HEK293T (cell line): ENCODE measurements around the gene TMA7B.

Source experiments
- CTCF ChIA-PET: fragments of 350-600 bp; formaldehyde crosslinking; extraction: SDS; loops from one replicate; lab custom pipeline; 2021; ENCODE audit warnings: antibody characterized with exemption, inconsistent platforms; lab: Yijun Ruan, JAX
- POLR2A ChIA-PET: fragments of 350-600 bp; formaldehyde crosslinking; extraction: SDS; loops from one replicate; lab custom pipeline; 2020; ENCODE audit warnings: antibody characterized with exemption, inconsistent platforms; lab: Yijun Ruan, JAX
- DNase-seq: peaks from one replicate; pipeline ENCODE4 v3.0.0; 2012; ENCODE audit warnings: mixed read lengths; ENCODE audit errors: extremely low spot score
- ARNT ChIP-seq: fragments of 450-650 bp; IDR thresholded peaks from 2 replicates; pipeline ENCODE4 v1.6.1; 2017; ENCODE audit warnings: mild to moderate bottlenecking
- BHLHE40 ChIP-seq: fragments of 450-650 bp; IDR thresholded peaks from 2 replicates; pipeline ENCODE4 v1.6.1; 2016; ENCODE audit warnings: mild to moderate bottlenecking, moderate library complexity, borderline replicate concordance
- CTBP1 ChIP-seq: fragments of 450-650 bp; IDR thresholded peaks from 2 replicates; pipeline ENCODE4 v1.6.1; 2016; ENCODE audit warnings: borderline replicate concordance
- ELF4 ChIP-seq: fragments of 450-650 bp; IDR thresholded peaks from 2 replicates; pipeline ENCODE4 v1.6.1; 2017; ENCODE audit warnings: antibody characterized with exemption
- FOXA1 ChIP-seq: fragments of 450-650 bp; IDR thresholded peaks from 2 replicates; pipeline ENCODE4 v1.6.1; 2016; ENCODE audit warnings: mild to moderate bottlenecking
- FOXK2 ChIP-seq: fragments of 450-650 bp; IDR thresholded peaks from 2 replicates; pipeline ENCODE4 v1.6.1; 2016; ENCODE audit warnings: mild to moderate bottlenecking
- FOXM1 ChIP-seq: fragments of 450-650 bp; IDR thresholded peaks from 2 replicates; pipeline ENCODE4 v1.6.1; 2017; ENCODE audit warnings: mild to moderate bottlenecking, borderline replicate concordance
- HDGF ChIP-seq: fragments of 450-650 bp; IDR thresholded peaks from 2 replicates; pipeline ENCODE4 v1.6.1; 2017; ENCODE audit warnings: antibody characterized with exemption, borderline replicate concordance
- L3MBTL2 ChIP-seq: fragments of 450-650 bp; conservative IDR thresholded peaks from 2 replicates; pipeline ENCODE4 v1.6.1; 2016; ENCODE audit warnings: mild to moderate bottlenecking
- LEF1 ChIP-seq: fragments of 450-650 bp; IDR thresholded peaks from 2 replicates; pipeline ENCODE4 v1.6.1; 2017; ENCODE audit warnings: mild to moderate bottlenecking, borderline replicate concordance
- NFRKB ChIP-seq: fragments of 450-650 bp; IDR thresholded peaks from 2 replicates; pipeline ENCODE4 v1.6.1; 2016; ENCODE audit warnings: mild to moderate bottlenecking, moderate library complexity
- PKNOX1 ChIP-seq: fragments of 450-650 bp; IDR thresholded peaks from 2 replicates; pipeline ENCODE4 v1.6.1; 2016
- SP1 ChIP-seq: fragments of 450-650 bp; IDR thresholded peaks from 2 replicates; pipeline ENCODE4 v1.6.1; 2017
- SUZ12 ChIP-seq: fragments of 450-650 bp; IDR thresholded peaks from 2 replicates; pipeline ENCODE4 v1.6.1; 2016; ENCODE audit warnings: mild to moderate bottlenecking
- TARDBP ChIP-seq: fragments of 450-650 bp; IDR thresholded peaks from 2 replicates; pipeline ENCODE4 v1.6.1; 2016
- ZNF384 ChIP-seq: fragments of 450-650 bp; IDR thresholded peaks from 2 replicates; pipeline ENCODE4 v1.6.1; 2016

TMA7B gene

GRCh38 chr22:39923696-39924095, 36.5 kb upstream of the TMA7B start:
- no peak for TF ChIP-seq FOXA1
- TF ChIP-seq FOXK2: no peak
- no peak for TF ChIP-seq ZNF384
- TF ChIP-seq ARNT: no peak
- TF ChIP-seq BHLHE40: no peak
- no peak for TF ChIP-seq FOXM1
- no peak for TF ChIP-seq CTBP1
- no peak for DNase-seq
- ChIA-PET POLR2A (no interaction called here), CTCF (no interaction called here)

DNA sequence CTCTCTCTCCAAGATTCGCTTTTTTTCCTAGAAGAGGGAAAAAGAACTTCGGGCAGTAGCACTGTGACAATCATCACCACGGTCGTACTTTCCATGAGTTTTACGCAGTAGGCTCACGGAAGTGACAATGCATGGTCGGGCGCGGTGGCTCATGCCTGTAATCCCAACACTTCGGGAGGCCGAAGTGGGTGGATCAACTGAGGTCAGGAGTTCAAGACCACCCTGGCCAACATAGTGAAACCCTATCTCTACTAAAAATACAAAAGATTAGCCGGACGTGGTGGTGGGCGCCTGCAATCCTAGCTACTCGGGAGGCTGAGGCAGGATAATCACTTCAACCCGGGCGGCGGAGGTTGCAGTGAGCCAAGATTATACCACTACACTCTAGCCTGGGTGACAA, 35.9 kb upstream of the TMA7B start:
- POLR2A ChIA-PET: no interaction called here
- CTCF ChIA-PET: no interaction called here
- TF ChIP-seq L3MBTL2 (no peak), PKNOX1 (no peak)
- DNase-seq: no peak

- ChIA-PET CTCF (no interaction called here), POLR2A (no interaction called here)
- DNase-seq: no peak
- TF ChIP-seq ELF4: no peak
- no peak for TF ChIP-seq PKNOX1
- no peak for TF ChIP-seq LEF1
- TF ChIP-seq FOXK2: no peak
- TF ChIP-seq SUZ12: no peak
- no peak for TF ChIP-seq L3MBTL2
These were observed 34.9 kb upstream of the TMA7B start for GRCh38 chr22:39925273-39925672.

GRCh38 chr22:39925909-39926679, 34.1 kb upstream of the TMA7B start:
- POLR2A ChIA-PET: no interaction called here
- CTCF ChIA-PET: no interaction called here
- no peak for DNase-seq
- no peak for TF ChIP-seq L3MBTL2
- TF ChIP-seq PKNOX1: no peak
- TF ChIP-seq CTBP1: no peak
- TF ChIP-seq NFRKB: no peak
- TF ChIP-seq ZNF384: no peak
- no peak for TF ChIP-seq FOXK2
- no peak for TF ChIP-seq SUZ12
- TF ChIP-seq ARNT: no peak

DNA sequence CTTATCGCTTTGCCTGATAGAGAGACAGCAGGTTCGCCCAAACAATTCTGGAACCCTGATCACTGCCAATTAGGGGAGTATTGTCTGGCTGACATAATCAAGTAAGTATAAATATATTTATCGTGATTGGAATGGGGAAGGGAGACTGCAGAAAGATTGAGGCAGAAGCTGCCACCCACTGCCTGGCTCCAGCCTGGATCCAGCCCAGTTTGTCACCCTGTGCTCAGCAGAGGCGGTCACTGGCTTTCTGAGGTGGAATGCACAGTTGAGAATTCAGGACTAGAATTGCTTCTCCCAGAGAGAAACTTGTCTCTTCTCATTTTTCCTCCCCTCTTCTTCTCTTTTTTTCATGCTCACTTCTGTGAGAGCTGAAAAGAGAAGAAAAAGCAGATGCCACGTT, 33.4 kb upstream of the TMA7B start:
- DNase-seq: no peak
- ChIA-PET CTCF (interaction anchor here (1.0 kb wide), 1 partner anchor 11 kb away, joined by 3 read pairs; no protein-coding TSS in a partner anchor), POLR2A (no interaction called here)
- no peak for TF ChIP-seq PKNOX1
- no peak for TF ChIP-seq FOXM1
- TF ChIP-seq NFRKB: no peak
- no peak for TF ChIP-seq SP1
- no peak for TF ChIP-seq TARDBP
- TF ChIP-seq ARNT: no peak
- no peak for TF ChIP-seq CTBP1
- TF ChIP-seq ELF4: no peak
- TF ChIP-seq FOXK2: no peak
- no peak for TF ChIP-seq BHLHE40
- TF ChIP-seq ZNF384: no peak
- TF ChIP-seq HDGF: no peak
- no peak for TF ChIP-seq SUZ12
- no peak for TF ChIP-seq FOXA1
- no peak for TF ChIP-seq L3MBTL2
- no peak for TF ChIP-seq LEF1

DNA sequence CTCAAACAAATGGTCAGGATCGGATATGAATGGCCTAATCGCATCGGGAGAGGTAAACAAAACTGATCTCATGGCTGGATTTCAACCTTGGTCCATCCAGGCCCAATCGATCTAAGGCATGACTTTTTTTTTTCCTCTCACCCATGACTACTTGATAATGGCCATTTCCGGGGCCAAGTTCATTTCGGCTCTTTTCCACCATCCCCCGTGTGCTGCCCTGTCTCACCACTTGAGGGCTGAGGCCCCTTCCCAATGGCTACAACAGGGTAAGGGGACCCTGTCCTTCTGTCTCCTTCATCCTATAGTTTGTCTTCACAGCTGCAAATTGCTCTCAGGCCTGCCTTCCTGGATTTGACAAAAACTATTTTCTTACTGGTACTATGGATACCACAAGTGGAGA, 32.7 kb upstream of the TMA7B start:
- peak; percentile 30 for DNase-seq
- TF ChIP-seq FOXK2 (no peak), FOXM1 (no peak), SP1 (no peak), LEF1 (no peak), CTBP1 (no peak), ARNT (no peak), BHLHE40 (no peak), FOXA1 (no peak), ELF4 (no peak)
- POLR2A ChIA-PET: no interaction called here
- CTCF ChIA-PET: interaction anchor here (1.0 kb wide), 1 partner anchor 10 kb away, joined by 3 read pairs; no protein-coding TSS in a partner anchor
